CD4-positive, alpha-beta T cell treated with Interleukin-17A for 4 hours (primary cell): ENCODE data around the gene CLTC.
A peak's percentile ranks its signal among the peaks of the same experiment; 100 is the strongest.
"Not testable (repeated sequence)": the region's sequence is repeated elsewhere in the genome, so short reads cannot be mapped to it uniquely, and the experiment has no call there.

ENCODE experiments used
- DNase-seq: peaks from one replicate; pipeline ENCODE4 v3.0.0-alpha.2; 2020; ENCODE audit warnings: mixed read lengths

The CLTC gene

DNA sequence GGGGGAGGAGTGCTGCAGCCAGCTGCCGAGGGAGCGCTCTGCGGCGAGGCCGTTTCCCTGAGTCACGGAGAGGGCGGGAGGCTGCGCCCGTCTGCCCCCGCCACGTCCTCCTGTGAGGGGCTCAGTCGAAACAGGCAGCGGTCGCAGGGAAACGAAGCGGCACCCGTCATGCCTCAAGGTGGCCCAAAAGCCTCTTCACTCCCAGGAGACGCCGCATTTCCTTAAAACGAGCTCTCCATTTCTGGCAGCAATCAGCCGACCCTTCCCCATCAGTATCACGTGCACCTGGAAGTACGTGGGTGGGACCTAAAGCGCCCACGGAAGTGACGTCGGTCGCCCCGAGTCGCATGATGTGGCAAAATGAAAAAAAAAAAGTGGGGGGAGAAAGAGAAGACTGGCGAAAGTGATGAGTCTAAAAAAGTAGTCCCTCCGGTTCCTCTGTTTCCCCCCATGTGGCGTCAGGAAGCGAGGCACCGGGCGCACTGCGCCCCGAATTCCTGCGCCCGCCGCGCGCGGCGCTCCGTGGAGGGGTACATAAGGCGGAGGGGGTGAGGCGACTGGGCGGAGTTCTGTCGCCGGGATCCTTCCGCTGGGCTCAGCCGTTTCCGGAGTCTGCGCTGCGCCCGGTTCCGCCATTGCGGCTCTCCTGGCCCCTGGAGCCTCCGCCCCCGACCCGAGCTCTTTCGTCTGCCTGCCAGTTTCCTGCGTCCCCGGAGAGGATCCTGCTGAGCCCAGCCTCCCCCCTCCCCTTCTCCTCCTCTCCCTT is at the start of gene CLTC:
TSS of gene CLTC (plus strand) at position 598 of the 766 bp plus-strand sequence. CDS start 237 bp downstream, outside the sequence.
- peak; percentile 90 for DNase-seq

DNA sequence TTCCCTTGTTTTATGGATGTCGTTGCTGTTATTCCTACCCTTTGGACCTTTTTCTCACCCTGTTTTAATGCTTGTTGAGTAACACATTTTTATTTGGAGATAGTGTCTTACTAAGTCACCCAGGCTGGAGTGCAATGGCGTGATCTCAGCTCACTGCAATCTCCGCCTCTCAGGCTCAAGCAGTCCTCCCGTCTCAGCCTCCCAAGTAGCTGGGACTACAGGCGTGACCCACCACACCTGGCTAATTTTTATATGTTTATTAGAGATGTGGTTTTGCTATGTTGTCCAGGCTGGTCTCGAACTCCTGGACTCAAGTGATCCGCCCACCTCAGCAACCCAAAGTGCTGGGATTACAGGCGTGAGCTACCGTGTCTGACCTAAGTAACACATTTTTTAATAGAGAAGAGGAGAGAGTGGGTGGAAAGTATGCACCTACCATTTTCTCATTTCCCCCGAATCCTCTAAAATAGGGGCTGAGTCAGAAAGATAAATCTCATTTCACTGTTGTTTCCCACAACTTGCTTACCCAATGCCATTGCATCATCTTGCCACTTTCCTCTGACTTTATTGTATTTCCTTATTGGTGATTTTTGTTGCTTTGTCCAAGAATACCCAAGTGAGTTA is 47.3 kb upstream of the CLTC start:
- DNase-seq: no peak

DNA sequence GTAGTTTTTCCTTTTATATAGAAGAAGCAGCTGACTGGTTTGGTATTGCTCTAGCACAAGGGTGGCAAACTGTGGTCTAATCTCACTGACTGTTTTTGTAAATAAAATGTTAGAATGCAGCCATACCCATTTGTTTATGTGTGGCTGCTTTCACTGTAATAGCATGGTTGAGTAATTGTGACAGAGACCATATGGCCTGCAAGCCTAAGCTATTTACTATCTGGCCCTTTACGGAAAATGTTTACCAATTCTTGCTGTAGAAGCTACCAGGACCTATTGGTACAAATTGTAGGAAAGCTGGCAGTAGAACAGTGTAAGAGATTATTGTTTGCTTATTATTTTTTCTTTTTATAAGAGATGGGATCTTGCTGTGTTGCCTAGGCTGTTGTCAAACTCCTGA is 35.5 kb upstream of the CLTC start:
- not testable (repeated sequence) for DNase-seq

DNA sequence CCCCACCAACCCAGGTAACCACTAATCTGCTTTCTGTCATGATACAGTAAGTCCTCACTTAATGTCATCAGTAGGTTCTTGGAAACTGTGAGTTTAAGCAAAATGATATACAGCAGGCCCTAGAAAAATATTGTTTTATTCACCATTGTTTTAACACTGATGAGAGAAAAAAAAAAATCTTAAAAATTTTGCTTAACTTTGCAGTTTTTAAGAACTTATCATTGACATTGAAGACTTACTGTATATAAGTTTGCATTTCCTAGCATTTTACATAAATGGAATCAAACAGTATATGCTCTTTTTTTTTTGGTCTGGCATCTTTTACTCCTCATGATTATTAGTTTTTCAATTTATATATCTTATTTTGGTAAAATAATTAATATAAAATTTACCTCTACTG is 19.5 kb upstream of the CLTC start:
- DNase-seq: no peak

DNA sequence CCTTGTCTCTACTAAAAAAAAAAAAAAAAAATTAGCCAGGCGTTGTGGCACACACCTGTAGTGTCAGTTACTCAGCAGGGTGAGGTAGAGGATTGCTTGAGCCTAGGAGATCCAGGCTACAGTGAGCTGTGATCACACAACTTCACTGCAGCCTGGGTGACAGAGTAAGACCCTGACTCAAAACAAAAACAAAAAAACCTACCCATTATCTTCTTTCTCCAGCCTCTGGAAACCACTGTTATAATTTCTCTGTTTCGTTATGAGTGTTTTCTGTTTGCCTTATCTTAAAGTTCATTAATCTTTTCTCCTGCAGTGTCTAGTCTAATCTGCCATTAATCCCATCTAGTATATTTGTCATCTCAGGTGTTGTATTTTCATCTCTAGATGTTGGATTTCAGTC is 18.6 kb upstream of the CLTC start:
- no peak for DNase-seq

DNA sequence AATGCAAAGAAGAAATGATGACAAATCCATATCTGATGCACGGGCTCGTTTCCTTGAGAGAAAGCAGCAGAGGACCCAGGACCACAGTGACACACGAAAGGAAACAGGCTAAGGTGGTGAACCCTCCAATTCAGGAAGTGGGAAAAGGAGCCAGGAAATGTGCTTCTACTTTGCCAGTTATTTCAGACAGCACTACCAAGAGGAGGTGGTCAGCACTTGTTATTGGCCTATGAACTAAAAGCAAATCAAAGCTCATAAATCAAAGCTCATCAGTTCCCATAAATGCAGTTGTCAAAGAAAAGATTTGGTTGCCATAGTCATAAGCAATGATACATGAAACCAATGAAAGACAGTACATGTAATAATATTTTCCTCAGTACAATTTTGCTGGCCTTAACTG is 12.6 kb upstream of the CLTC start:
- DNase-seq: no peak

DNA sequence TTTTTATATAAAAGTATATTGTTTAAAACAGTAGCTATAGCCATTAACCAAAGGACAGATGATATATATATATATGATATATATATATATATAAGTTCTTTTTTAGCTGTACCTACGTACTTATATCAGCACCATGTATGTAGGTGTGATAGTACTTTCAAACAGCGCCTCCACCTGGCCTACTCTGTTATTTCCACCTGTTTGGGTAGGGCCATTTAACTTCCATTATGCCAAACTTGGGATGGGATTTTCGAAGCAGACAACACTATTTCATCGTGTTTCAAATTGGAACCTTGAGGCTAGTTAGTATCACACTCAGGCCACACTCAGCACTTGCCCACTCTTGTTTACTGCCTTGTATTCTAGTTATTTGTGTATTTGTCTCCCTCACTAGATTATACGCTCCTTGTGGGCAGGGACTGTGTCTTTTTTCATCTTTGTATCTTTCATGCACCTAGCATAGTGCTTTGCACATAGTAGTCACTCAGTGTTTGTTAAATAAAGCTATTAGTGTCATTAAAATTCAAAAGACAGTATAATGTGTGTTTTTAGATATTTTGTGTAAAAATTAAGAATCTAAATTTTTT is 11.8 kb upstream of the CLTC start:
- peak; percentile 32 for DNase-seq

DNA sequence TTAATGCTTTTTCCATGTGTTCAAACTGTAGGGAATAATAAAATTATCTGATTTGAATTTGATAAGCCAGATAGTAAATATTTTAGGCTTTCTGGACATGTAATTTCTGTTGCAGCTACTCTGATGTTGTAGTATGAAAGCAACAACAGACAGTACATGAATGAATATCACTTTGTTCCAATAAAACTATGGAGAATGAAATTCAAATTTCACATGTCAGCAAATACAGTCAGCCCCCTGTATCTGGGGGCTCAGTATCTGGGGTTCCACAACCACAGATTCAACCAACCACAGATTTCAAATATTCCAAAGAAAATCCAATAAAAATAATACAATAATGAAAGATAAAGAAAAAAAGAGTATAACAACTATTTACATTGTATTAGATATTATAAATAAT is 8.2 kb upstream of the CLTC start:
- no peak for DNase-seq

DNA sequence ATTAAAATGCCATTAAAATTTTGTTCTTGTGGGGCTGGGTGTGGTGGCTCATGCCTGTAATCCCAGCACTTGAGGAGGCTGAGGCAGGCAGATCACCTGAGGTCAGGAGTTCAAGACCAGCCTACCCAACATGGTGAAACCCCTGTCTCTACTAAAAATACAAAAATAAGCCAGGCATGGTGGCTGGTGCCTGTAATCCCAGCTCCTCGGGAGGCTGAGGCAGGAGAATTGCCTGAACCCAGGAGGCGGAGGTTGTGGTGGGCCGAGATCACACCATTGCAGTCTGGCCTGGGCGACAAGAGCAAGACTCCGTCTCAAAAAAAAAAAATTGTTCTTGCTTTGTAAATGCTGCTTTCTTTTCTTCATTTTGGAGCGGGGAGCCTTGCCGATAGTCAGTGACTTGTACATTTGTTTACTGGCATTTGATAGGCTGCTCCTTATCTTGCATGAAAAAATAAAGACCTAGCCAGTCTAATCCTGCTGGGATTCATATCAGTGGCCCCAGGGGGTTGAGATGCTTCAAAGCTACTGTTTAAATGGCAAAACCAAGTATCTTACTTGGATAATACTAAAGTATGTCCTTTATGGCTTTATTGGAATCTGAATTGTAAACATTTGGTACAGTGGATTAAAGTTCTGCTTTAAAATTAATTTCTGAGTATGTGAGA is 3.3 kb upstream of the CLTC start:
- no peak for DNase-seq

DNA sequence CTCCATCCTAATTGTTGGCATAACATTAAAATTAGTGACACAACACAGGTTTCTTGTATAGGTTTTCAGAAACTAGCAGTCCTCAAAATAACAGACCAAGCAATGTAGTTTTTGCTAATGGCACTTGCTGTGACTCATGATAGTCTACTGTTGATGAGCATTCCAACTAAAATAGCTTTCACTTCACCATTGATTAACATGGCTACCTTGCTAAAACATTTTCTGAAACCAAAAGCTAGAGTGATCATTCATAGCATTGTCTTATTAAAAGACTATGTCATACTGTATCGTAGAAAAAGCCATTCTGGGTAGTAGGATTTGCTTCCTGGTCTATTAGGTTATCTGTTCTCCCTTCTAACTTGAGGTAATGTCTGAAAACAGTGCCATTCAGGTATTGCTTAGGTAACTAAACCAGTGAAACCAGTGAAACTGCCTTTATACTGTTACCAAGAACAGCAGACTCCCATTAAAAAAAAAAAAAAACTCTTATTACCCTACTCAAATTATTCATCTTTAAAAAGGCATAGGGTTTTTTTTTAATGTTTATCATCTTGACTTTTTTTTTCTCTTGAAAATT is 2.5 kb upstream of the CLTC start:
- DNase-seq: no peak

DNA sequence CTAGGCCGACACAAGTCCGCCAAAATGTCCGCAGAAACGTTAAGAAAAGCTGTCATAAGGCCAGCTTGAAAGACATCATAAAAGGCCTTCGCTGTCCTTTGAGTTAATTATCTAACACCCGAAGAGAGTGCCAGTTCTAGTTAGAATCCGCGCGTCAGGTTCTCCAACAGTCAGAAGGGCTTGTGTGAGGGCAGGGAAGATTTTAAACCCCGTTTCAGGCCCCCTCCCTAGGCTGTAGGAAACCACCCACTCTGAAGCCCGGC is 729 bp upstream of the CLTC start:
- DNase-seq: no peak

DNA sequence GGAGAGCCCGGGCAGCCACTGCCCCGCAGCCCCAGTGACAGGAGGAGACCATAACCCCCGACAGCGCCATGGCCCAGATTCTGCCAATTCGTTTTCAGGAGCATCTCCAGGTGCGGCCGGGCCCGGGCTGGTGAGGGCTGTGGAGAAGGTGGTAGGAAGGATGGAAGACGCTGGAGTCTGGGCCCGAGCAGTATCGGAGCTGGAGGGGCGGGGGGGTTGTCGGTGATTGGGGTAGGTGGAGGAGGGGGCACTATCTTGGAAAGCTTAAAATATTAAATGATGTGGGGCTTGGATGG is 317 bp downstream of the CLTC start:
- DNase-seq: no peak

DNA sequence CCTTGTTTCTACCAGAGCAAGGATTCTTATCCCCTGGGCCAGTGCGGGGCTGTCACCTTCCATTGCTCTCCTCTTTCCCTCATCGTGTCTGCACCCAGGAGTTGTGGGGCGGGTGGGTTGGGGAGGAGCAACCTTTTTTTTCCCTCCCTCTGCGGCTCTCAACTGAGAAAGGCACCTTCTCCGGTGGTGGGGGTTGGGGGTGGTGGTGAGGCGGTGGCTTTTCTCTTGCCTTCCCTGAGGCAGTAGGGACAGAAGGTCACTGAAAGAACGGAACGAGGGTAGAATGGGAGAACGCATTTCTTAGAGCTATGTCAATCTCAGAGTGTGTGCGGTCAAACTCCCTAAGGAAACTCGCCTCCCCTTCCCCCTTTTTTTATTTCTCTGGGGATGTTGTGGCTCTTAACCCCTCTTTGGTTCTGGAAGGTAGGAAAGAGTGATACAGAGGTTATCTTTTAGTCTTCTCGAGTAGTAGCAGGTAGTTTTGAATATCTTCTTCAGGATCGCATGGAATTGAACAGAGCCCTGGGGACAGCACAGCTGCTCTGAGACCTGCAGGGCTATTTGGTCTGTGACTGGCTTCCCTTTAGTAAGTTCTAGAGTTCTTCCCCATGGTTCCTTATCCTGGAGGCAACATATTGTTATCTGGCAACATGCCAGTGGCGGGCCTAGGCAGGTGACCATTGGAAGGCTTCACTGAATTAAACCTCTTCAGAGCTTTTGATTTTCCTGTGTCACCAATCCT is 994 bp downstream of the CLTC start:
- DNase-seq: peak; percentile 60

DNA sequence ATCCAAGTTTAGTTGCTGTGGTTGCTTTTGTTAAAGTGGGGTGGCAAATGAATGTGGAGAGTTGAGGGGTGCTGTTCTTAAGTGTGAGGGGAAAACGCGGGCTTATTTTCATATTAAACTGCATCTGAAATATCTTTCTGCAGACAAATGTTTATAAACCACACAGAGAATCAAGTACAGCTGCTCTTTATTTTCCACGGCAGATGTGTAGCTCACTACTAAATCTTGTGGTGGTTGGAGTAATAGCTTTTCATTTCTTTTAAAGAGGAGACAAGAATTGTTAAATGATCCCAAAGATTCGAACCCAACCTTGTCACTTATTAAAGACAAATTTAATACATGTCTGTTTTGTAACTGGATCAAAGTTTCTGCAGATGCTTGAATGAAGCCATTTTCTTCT is 2.1 kb downstream of the CLTC start:
- no peak for DNase-seq

DNA sequence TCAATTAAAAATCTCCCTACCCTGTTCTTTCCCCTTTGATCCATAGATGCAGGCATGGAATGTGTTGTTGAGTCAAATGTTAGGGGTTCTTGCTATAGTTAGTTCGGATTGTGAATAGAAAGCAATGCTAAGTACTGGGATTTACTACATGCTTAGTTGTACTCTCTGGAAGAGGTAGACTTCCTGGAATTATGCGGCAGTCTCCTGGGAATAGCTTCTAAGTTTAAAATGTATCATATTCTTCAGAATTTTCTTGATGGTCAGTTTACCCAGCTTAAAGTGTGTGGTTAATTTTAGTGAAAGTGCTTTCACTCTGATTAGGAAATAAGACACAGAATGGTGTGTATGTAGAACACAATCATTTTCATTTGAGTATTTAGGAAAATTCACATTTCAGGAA is 3.5 kb downstream of the CLTC start:
- DNase-seq: no peak

DNA sequence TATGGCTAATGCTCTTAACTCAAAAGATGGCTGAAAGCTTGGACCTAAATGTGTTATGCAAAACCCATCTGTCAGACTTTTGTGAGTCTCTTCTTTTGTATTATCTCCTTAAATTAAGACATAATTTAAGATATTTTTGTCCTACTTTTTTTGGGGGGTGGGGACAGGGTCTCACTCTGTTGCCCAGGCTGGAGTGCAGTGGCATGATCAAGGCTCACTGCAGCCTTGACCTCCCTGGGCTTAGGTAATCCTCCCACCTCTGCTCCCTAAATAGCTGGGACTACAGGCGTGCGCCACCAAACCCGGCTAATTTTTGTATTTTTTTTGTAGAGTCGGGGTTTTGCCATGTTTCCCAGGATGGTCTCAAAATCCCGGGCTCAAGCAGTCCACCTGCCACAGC is 7.1 kb downstream of the CLTC start:
- no peak for DNase-seq

DNA sequence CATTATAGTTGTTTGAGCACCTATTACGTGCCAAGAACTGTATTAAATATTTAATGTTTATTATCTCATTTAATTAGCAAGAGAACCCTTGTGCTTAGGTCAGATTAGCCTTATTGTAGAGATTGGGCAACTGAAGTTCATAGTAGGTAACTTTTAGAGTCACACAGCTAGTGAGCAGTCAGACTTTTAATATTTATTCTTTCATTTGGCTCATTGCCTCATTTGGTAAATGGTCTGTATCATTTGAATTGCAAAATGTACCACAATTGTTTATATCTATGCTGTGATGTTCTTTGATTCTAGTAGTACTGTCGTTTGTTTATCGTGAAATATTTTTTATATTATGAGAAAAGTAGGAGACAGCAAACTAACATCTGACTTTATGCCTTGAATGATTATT is 7.6 kb downstream of the CLTC start:
- no peak for DNase-seq

DNA sequence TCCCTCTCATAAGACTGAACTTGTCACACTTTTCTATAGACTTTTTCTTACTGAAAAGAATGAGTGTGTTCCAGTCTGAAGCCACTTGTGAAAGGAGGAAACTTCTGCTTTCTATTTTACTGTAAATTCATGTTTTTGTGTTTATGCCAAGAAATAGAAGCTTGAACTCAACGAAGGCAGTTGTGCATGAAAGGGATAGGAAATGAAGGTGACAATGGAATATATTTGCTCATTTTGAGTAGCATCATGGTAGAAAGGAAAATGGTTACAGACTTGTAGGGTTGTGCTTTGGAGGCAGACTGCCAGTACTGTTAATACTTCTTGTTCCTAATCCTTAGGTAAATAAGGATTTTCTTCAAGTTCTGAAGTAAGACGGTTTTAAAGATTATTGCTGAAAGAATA is 8.1 kb downstream of the CLTC start:
- DNase-seq: no peak

DNA sequence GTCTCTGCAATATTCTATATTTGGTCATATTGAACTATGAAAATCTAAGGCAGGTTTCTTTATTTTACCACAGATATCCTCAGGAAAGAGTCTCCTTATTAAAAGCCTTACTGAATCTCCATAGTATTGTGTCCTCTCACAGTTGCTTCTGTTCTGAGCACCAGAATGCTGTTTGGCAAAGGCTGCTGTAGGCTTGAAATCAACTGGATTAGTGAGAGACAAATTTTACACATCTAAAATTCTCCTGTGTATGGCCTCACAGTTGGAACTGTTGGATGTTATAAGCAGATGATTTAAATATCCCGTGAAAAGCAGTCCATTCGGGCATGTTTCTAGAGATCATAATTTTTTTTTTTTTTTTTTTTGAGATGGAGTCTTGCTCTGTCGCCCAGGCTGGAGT is 9.5 kb downstream of the CLTC start:
- DNase-seq: no peak

DNA sequence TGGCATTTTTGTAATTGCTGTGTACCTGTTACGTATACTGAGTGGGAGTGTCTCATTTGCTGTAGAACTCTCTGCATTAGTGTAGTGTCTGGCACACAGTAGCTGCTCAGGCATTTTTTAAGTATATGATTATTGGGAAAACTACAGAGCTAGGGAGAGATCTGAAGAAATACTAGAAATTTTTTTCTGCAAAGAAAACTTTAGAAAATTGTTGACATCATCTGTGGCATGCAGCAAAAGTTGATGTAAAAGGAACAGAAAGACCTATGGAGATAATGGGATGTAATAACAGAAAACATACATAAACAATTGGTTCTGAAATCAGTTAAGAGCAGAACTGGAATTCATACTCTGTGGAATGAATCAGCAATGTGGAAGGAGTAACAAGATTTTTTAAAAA is 11.6 kb downstream of the CLTC start:
- no peak for DNase-seq

DNA sequence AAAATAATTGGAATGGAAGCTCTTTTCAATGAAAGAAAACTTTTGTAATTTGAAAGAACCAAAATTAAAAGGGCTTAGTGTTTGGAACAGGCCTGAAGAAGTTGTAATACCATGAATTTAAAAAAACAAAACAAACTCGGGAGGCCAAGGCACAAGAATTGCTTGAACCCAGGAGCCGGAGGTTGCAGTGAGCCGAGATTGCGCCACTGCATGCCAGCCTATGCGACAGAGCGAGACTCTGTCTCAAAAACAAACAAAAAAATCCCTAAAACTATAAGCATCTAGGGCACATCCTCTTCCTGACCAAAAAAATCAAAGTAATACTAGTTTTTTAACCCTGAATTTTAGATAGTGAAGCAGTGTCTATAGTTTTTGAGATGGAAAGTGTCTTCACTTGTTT is 12.7 kb downstream of the CLTC start:
- DNase-seq: no peak

DNA sequence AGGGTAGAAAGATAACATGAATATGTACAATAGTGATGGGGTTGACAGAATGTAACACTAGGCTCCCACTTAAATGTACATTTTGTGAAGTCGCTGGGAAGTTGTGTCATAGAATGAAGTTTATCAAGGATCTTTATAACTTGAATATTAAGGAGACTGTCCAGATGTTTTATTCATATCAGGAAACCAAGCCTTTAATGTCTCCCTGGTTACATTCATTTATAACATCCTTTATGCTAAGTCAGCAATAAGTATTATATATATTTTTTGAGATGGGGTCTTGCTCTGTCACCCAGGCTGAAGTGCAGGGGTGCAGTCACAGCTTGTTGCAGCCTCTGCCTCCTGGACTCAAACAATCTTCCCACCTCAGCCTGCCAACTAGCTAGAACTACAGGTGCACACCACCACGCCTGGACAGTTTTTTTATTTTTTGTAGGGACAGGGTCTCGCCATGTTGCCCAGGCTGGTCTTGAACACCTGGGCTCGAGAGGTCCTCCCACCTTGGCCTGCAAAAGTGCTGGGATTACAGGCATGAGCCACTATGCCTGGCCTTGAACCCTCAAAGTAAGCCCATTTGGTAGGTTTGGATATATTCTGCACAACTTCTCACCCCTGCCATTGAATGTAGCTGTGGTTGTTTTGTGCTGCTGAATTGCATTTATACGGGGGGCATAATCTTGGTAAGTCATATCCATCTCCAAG is 14.1 kb downstream of the CLTC start:
- no peak for DNase-seq
